ENCODE results near the gene RFX3.

GRCh38 chr9:3282365-3282764 lies 243.4 kb downstream of the RFX3 start:
- no peak for TF ChIP-seq CTCF (IDR thresholded peaks at IDR 0.05)
- TF ChIP-seq POLR2A (IDR thresholded peaks at IDR 0.05): no peak

All from lower leg skin (tissue), 3 donors.